GM06990 (cell line): Measurements from ENCODE around the gene SCAMP2.
"Not testable (repeated sequence)": the region's sequence is repeated elsewhere in the genome, so short reads cannot be mapped to it uniquely, and the experiment has no call there.

ENCODE experiments used
- DNase-seq: peaks from one replicate; pipeline ENCODE4 v3.0.0-alpha.2; 2011; ENCODE audit not compliant: insufficient read length; ENCODE audit errors: extremely low read depth
- H3K27me3 ChIP-seq: replicated peaks from 2 replicates; pipeline ENCODE4 v1.6.0; 2011; ENCODE audit warnings: low read length; ENCODE audit not compliant: control insufficient read depth, insufficient read depth
- H3K36me3 ChIP-seq: 2 replicates; pipeline ENCODE4 v1.5.1; 2011; ENCODE audit warnings: low read length; ENCODE audit not compliant: control insufficient read depth, insufficient read depth
- H3K4me3 ChIP-seq: replicated peaks from 2 replicates; pipeline ENCODE4 v1.5.1; 2011; ENCODE audit warnings: low read depth, mild to moderate bottlenecking, control low read depth, low read length
- TF ChIP-seq, protein P1 (sequence below): IDR thresholded peaks from 2 replicates; pipeline ENCODE4 v1.5.1; 2011; ENCODE audit warnings: low read length, control low read depth, mild to moderate bottlenecking, inconsistent platforms; ENCODE audit not compliant: insufficient read depth, poor library complexity, severe bottlenecking

Gene SCAMP2

DNA sequence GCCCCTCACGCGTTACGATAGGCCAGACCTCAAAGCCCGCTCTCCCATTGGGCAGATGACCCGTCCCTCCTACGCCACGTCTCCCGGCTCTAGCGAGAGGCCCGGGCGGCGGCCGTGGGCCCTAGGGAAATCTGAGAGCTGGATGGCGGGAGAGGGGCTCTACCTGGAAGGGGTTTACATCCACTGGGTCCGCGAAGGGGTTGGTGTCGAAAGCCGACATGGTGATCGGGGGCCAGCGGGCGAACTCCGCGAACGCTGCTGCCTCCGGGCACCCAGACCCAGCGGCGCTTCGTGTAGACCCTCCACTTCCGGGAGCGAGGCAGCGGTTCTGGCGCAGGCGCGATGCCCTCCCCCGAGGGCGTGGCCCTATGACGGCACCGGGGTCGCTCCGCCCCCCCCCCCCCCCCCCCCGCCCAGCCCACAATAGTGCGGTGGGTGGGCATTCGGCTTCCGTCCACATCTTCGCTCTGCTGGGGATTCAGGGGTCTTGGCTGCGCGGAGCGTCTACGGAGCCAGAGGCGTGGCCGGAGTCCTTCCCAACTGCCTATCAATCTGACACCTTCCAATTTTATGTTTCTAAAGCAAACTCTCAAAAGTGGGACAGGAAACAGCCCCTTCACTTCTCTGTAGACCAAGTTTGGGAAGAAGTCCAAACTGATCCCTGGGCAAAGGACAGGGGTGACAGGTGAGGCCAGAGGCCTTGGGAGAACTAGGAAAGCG, at the start of gene SCAMP2:
Gene SCAMP2, minus strand, starts transcription at position 330 of the 720 bp plus-strand sequence. Its CDS starts 110 bp downstream, at position 220.
- peak; percentile 94 for DNase-seq
- TF ChIP-seq, protein P1, sequence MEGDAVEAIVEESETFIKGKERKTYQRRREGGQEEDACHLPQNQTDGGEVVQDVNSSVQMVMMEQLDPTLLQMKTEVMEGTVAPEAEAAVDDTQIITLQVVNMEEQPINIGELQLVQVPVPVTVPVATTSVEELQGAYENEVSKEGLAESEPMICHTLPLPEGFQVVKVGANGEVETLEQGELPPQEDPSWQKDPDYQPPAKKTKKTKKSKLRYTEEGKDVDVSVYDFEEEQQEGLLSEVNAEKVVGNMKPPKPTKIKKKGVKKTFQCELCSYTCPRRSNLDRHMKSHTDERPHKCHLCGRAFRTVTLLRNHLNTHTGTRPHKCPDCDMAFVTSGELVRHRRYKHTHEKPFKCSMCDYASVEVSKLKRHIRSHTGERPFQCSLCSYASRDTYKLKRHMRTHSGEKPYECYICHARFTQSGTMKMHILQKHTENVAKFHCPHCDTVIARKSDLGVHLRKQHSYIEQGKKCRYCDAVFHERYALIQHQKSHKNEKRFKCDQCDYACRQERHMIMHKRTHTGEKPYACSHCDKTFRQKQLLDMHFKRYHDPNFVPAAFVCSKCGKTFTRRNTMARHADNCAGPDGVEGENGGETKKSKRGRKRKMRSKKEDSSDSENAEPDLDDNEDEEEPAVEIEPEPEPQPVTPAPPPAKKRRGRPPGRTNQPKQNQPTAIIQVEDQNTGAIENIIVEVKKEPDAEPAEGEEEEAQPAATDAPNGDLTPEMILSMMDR, result no peak
- Histone ChIP-seq H3K4me3 (peak within 1 kb of the TSS; percentile 83), H3K27me3 (no peaks in the 10 kb centered on the region), H3K36me3 (peaks cover 4% of the 10 kb centered on the region)

DNA sequence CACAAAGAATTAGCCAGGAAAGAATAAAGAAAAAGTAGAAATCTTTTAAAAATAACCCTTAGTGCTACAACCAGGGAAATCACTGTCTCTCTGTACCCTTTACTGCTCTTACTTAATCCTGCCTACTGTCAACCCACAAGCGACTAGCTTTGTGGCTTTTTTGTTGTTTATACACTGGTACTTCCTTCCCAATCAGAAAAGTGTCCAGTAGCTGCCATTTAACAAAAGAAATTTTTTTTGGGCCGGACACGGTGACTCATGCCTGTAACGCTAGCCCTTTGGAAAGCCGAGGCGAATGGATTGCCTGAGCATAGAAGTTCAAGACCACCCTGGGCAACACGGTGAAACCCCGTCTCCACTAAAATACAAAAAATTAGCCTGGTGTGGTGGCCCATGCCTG, 47.3 kb upstream of the SCAMP2 start:
- no peak overlapping the region for H3K4me3 ChIP-seq
- TF ChIP-seq, protein P1, result no peak
- DNase-seq, result no peak
- no peaks in the 10 kb centered on the region for H3K27me3 ChIP-seq
- H3K36me3 ChIP-seq, result peaks cover 20% of the 10 kb centered on the region

GRCh38 chr15:74917676-74918075, 44.5 kb upstream of the SCAMP2 start:
- TF ChIP-seq, protein P1, result no peak
- no peak for DNase-seq
- Histone ChIP-seq H3K4me3 (no peak overlapping the region), H3K27me3 (no peaks in the 10 kb centered on the region), H3K36me3 (peaks cover 24% of the 10 kb centered on the region)

DNA sequence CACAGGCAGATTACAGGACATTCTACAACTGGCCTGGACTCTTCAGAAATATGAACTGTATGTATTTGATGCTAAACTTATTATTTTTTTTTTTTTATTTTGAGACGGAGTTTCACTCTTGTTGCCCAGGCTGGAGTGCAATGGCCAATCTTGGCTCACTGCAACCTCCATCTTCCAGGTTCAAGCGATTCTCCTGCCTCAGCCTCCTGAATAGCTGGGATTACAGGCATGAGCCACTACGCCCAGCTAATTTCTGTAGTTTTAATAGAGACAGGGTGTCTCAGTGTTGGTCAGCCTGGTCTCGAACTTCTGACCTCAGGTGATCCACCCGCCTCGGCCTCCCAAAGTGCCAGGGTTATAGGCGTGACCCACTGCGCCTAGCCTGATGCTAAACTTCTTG, 40.6 kb upstream of the SCAMP2 start:
- peaks cover 19% of the 10 kb centered on the region for H3K36me3 ChIP-seq
- not testable (repeated sequence) for H3K27me3 ChIP-seq, DNase-seq, H3K4me3 ChIP-seq

GRCh38 chr15:74913041-74913440, 39.9 kb upstream of the SCAMP2 start:
- H3K36me3 ChIP-seq, result peaks cover 16% of the 10 kb centered on the region
- DNase-seq, result no peak
- H3K27me3 ChIP-seq, result no peaks in the 10 kb centered on the region
- TF ChIP-seq, protein P1, result no peak
- no peak overlapping the region for H3K4me3 ChIP-seq

DNA sequence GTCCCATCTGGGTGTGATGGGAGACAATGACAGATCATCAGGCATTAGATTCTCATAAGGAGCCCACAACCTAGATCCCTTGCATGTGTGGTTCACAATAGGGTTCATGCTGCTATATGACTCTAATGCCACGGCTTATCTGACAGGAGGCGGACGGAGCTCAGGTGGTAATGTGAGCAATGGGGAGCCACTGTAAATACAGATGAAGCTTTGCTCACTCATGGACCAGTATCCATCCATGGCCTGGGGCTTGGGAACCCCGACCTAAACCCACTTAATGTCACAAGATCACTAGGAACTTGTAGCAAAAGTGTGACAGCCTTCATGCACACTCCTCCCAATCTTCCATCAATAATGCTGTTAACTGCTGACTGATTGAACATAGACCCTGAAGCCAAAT, 35.5 kb upstream of the SCAMP2 start:
- TF ChIP-seq, protein P1, result no peak
- Histone ChIP-seq H3K4me3 (no peak overlapping the region), H3K27me3 (no peaks in the 10 kb centered on the region), H3K36me3 (peaks cover 7% of the 10 kb centered on the region)
- no peak for DNase-seq
